HepG2 (cell line): Measurements from ENCODE around the gene PRR35. TPM values are rescaled to one million over a fixed set of nuclear protein-coding genes. Genes with fewer than 3 reads are reported as not detected.
A peak's percentile ranks its signal among the peaks of the same experiment; 100 is the strongest.

ENCODE experiments used
- ARID4A ChIP-seq: sonication (generic); formaldehyde crosslinking; IDR thresholded peaks from 2 replicates; pipeline ENCODE4 v1.5.0; 2020; ENCODE audit warnings: mild to moderate bottlenecking, missing genetic modification reagents, borderline replicate concordance
- E2F1 ChIP-seq: sonication (generic); formaldehyde crosslinking; IDR thresholded peaks from 2 replicates; pipeline ENCODE4 v1.5.0; 2020; ENCODE audit warnings: missing genetic modification reagents
- HDAC6 ChIP-seq: fragments of 200-600 bp; sonication (generic); IDR thresholded peaks from 2 replicates; pipeline ENCODE4 v1.7.0; 2017; ENCODE audit warnings: mild to moderate bottlenecking, antibody characterized with exemption, low read length, low read depth
- HOXD1 ChIP-seq: sonication (generic); formaldehyde crosslinking; IDR thresholded peaks from 2 replicates; pipeline ENCODE4 v1.5.0; 2020; ENCODE audit warnings: missing genetic modification reagents
- KLF9 ChIP-seq: IDR thresholded peaks from 2 replicates; pipeline ENCODE4 v1.6.1; 2016; ENCODE audit warnings: low read depth
- NKX3-1 ChIP-seq: sonication (generic); formaldehyde crosslinking; IDR thresholded peaks from 2 replicates; pipeline ENCODE4 v1.5.0; 2020; ENCODE audit warnings: missing genetic modification reagents
- SALL1 ChIP-seq: sonication (generic); formaldehyde crosslinking; IDR thresholded peaks from 2 replicates; pipeline ENCODE4 v1.8.0; 2022; ENCODE audit warnings: mild to moderate bottlenecking, missing genetic modification reagents
- TARDBP ChIP-seq: sonication (generic); formaldehyde crosslinking; IDR thresholded peaks from 2 replicates; pipeline ENCODE4 v1.8.0; 2022; ENCODE audit warnings: mild to moderate bottlenecking, missing genetic modification reagents
- USF2 ChIP-seq, 2 experiments: sonication (generic) in 1 of 2; formaldehyde crosslinking in 1 of 2; IDR thresholded peaks; 2 replicates each; pipeline versions ENCODE4 v1.5.1 to v1.6.1; 2011 to 2020; ENCODE audit warnings: borderline replicate concordance in 1 of 2, low read depth in 1 of 2, low read length in 1 of 2, mild to moderate bottlenecking in 1 of 2, missing genetic modification reagents in 1 of 2, moderate library complexity in 1 of 2
- ZFY ChIP-seq: sonication (generic); formaldehyde crosslinking; IDR thresholded peaks from 2 replicates; pipeline ENCODE4 v1.4.0; 2020; ENCODE audit warnings: missing genetic modification reagents
- ZNF383 ChIP-seq: sonication (generic); formaldehyde crosslinking; IDR thresholded peaks from 2 replicates; pipeline ENCODE4 v1.4.0; 2020; ENCODE audit warnings: missing genetic modification reagents, mild to moderate bottlenecking, borderline replicate concordance
- ZNF431 ChIP-seq: sonication (generic); formaldehyde crosslinking; IDR thresholded peaks from 2 replicates; pipeline ENCODE4 v1.9.0; 2022; ENCODE audit warnings: missing genetic modification reagents, low read depth, mild to moderate bottlenecking, borderline replicate concordance
- ZNF510 ChIP-seq: sonication (generic); formaldehyde crosslinking; IDR thresholded peaks from 2 replicates; pipeline ENCODE4 v1.4.0; 2020; ENCODE audit warnings: low read depth, mild to moderate bottlenecking, missing genetic modification reagents
- ZNF512 ChIP-seq: sonication (generic); formaldehyde crosslinking; IDR thresholded peaks from 2 replicates; pipeline ENCODE4 v1.4.0; 2020; ENCODE audit warnings: mild to moderate bottlenecking, missing genetic modification reagents
- ZNF614 ChIP-seq: IDR thresholded peaks from 2 replicates; pipeline ENCODE4 v1.6.1; 2018; ENCODE audit warnings: missing biosample characterization, missing genetic modification reagents, inconsistent platforms, borderline replicate concordance
- ZNF839 ChIP-seq: sonication (generic); formaldehyde crosslinking; IDR thresholded peaks from 2 replicates; pipeline ENCODE4 v1.4.0; 2020; ENCODE audit warnings: missing genetic modification reagents, mild to moderate bottlenecking, borderline replicate concordance
- polyA plus RNA-seq, 8 experiments: library from polyadenylated mRNA; depleted of rRNA in 3 of 8; stranded (reverse) in 7 of 8; unstranded in 1 of 8; fragments of >200 nt; fragmentation: Illumina TruSeq in 4 of 8; extraction: Trizol in 4 of 8; gene quantifications; 2 replicates each; pipeline versions ENCODE4 v1.2.1 to v1.2.3, GENCODE V29; 2011 to 2016; ENCODE audit warnings: low read depth in 4 of 8, missing spikeins in 1 of 8, mixed read lengths in 1 of 8; ENCODE audit not compliant: insufficient read depth in 1 of 8
- total RNA-seq, 5 experiments: library from RNA; depleted of rRNA; stranded (reverse); fragments of >200 nt; fragmentation: Illumina TruSeq; extraction: Trizol; gene quantifications; 2 replicates each; pipeline ENCODE4 v1.2.3, GENCODE V29; 2016; ENCODE audit warnings: low read depth in 1 of 5

PRR35 gene
- total and polyA plus RNA-seq, 2 of the 13 experiments (the other 11 are each of a cell fraction or from before 2014, with no cell fraction given): 0.07 to 0.16 TPM

GRCh38 chr16:569445-570254 is 9.5 kb downstream of the PRR35 start, which contains the start of gene PIGQ (continued):
- TF ChIP-seq ARID4A (CRISPR knock-in tag) (0 out of 2 replicates have a peak, but pooled peaks have one; percentile 19), ZNF510 (CRISPR knock-in tag) (no peak), USF2 (IDR thresholded peaks at IDR 0.05; ENCODE audit: low read depth, low read length) (no peak), USF2 (CRISPR knock-in tag; IDR thresholded peaks at IDR 0.05; ENCODE audit: borderline replicate concordance) (no peak), ZNF614 (CRISPR knock-in tag) (no peak), ZNF431 (no peak), ZNF383 (CRISPR knock-in tag) (no peak), ZFY (peak; percentile 78), ZNF839 (CRISPR knock-in tag) (no peak), TARDBP (no peak), E2F1 (CRISPR knock-in tag) (no peak), NKX3-1 (CRISPR knock-in tag) (no peak), SALL1 (CRISPR knock-in tag) (no peak), ZNF512 (CRISPR knock-in tag) (no peak), KLF9 (CRISPR knock-in tag) (no peak), HDAC6 (no peak), HOXD1 (CRISPR knock-in tag) (no peak)
